GM19025 (cell line): Measurements from ENCODE around the gene IWS1.
"Not testable (repeated sequence)": the region's sequence is repeated elsewhere in the genome, so short reads cannot be mapped to it uniquely, and the experiment has no call there.

ENCODE experiments used
- ATAC-seq: cut with Tn5 transposase; IDR thresholded peaks from one replicate; pipeline ENCODE4 v1.9.1; 2021; ENCODE audit warnings: mild to moderate bottlenecking, low read depth, moderate library complexity; ENCODE audit not compliant: unreplicated experiment

Gene IWS1

GRCh38 chr2:127561371-127561770 is 35.1 kb upstream of the IWS1 start:
- no peak for ATAC-seq

- no peak for ATAC-seq
Measured at GRCh38 chr2:127560931-127561280, 34.6 kb upstream of the IWS1 start.

GRCh38 chr2:127560201-127560930 is 34.1 kb upstream of the IWS1 start:
- no peak for ATAC-seq

DNA sequence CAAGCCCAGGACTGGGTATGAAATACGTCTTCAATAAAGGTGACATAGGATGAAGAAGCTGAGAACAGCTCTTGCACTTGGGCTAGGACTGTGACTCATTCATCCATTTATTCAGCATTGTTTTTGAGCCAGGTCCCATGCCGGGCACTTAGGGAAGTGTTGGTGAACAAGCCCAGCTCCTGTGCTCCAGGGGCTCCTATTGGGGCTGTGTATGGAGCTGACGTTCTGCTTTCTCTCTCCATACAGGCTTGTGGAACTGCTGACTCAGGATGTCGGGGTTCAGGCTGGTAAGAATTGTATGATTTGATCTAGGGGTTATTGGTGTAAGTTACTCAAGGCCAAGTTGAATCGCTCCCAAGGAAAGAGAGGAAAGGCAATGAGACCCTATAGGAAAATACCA is 33.2 kb upstream of the IWS1 start:
- ATAC-seq = no peak

GRCh38 chr2:127558911-127559310 is 32.6 kb upstream of the IWS1 start:
- ATAC-seq = no peak

DNA sequence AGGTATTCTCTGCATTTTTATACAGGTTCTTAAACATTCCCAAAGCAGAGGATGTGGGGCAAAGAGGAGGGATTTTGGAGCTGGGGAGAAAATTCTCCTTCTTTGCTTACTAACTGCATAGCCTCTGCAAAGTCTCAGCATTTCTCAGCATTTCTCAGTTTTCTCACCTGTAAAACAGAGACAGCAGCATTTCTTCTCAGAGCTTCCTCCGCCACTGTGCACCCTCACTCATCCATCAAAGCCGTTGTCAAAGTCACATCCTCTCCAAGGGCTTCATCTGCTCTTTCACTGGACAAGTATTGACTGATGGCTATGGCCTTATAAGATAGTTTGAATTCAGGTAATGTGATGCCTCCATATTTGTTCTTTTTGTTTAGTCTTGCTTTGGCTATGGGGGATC is 26.6 kb upstream of the IWS1 start:
- no peak for ATAC-seq

GRCh38 chr2:127552336-127552735 is 26.0 kb upstream of the IWS1 start:
- ATAC-seq = no peak

- no peak for ATAC-seq
Measured at GRCh38 chr2:127551221-127551930, 25.1 kb upstream of the IWS1 start.

GRCh38 chr2:127546797-127547196 is 20.5 kb upstream of the IWS1 start:
- ATAC-seq = no peak

- ATAC-seq = no peak
Measured at GRCh38 chr2:127545796-127546195, 19.5 kb upstream of the IWS1 start.

DNA sequence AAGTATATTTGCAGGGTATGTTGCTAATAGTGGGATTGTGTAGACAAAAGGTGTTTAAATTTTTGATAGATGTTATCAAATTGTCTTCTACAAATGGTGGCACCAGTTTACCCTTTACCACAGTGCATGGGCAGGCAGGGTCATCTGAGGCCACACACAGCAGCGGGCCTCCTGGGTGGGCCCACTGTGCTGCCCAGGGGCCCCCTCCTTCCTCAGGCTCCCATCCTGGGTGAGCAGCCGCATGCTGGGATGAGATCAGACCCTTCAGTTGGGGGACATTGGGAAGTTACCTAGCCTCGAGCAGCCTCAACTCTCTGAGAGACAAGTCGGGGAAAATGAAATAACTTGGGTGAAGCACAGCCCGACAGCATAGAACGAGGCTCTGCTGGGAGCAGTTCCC is 18.9 kb upstream of the IWS1 start:
- no peak for ATAC-seq

GRCh38 chr2:127543013-127543501 is 16.8 kb upstream of the IWS1 start:
- not testable (repeated sequence) for ATAC-seq

GRCh38 chr2:127542231-127542630 is 15.9 kb upstream of the IWS1 start:
- ATAC-seq = no peak

GRCh38 chr2:127541809-127542208 is 15.5 kb upstream of the IWS1 start:
- ATAC-seq = no peak

GRCh38 chr2:127537644-127538043 is 11.4 kb upstream of the IWS1 start:
- ATAC-seq = no peak

GRCh38 chr2:127536707-127537541 is 10.6 kb upstream of the IWS1 start:
- no peak for ATAC-seq

- ATAC-seq = no peak
Measured at GRCh38 chr2:127535918-127536317, 9.6 kb upstream of the IWS1 start.

DNA sequence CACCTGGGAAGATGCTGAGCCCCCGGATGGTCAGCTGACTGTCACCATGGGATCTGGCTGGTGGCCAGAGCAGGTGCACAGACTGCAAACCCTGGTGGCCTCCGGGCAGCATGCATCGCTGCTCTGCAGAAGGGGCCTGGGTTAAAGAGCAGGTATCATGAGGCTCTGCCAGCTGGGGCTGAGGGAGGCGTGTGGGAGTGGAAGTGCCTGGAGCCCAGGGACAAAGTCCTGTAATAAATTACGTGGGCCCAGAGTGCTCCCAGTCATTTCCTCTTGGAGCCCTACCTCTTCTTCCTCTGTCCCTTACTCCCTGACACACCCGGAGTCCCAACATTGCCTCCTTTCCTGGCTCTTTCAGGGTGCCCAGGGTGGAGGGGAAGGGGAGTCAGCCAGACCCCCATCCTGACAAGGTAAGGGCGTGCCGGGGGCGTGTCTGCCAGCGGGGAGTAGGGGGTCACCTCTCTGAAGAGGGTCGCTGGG is 9.2 kb upstream of the IWS1 start, which contains the start of gene MYO7B:
TSS of gene MYO7B (plus strand) at position 262 of the 480 bp plus-strand sequence. CDS start 24,040 bp downstream, outside the sequence.
- no peak for ATAC-seq

GRCh38 chr2:127532296-127532695 is 6.0 kb upstream of the IWS1 start:
- no peak for ATAC-seq

- no peak for ATAC-seq
Measured at GRCh38 chr2:127531221-127531648, 4.9 kb upstream of the IWS1 start.
